Aorta (tissue), 5 donors: ENCODE data around the gene SYCP2L. TPM values are rescaled to one million over a fixed set of nuclear protein-coding genes. Genes with fewer than 3 reads are reported as not detected.
"Not testable (repeated sequence)": the region's sequence is repeated elsewhere in the genome, so short reads cannot be mapped to it uniquely, and the experiment has no call there.

ENCODE experiments used
- ATAC-seq: fragments of 200-7000 bp; cut with Tn5 transposase; one replicate; pipeline ENCODE4 v1.9.1; 2022; ENCODE audit warnings: moderate library complexity; ENCODE audit not compliant: low FRiP score
- DNase-seq, 2 donors: peaks; one replicate each; pipeline ENCODE4 v3.0.0-alpha.2; 2020
- H3K27ac ChIP-seq, 2 donors: one replicate each; pipeline ENCODE4 v1.5.1; 2013; ENCODE audit warnings: low read length in 2 of 2, mild to moderate bottlenecking in 2 of 2, moderate library complexity in 2 of 2, control low read depth in 1 of 2, inconsistent platforms in 1 of 2, low read depth in 1 of 2
- H3K27me3 ChIP-seq, 2 donors: one replicate each; pipeline ENCODE4 v1.6.1; 2013; ENCODE audit warnings: control low read depth in 1 of 2, low read length in 1 of 2, mild to moderate bottlenecking in 1 of 2, moderate library complexity in 1 of 2; ENCODE audit not compliant: insufficient read depth in 2 of 2, control insufficient read depth in 1 of 2
- H3K36me3 ChIP-seq, 2 donors: one replicate each; pipeline ENCODE4 v1.6.1; 2013; ENCODE audit warnings: control low read depth in 1 of 2, low read length in 1 of 2, mild to moderate bottlenecking in 1 of 2; ENCODE audit not compliant: insufficient read depth in 2 of 2, control insufficient read depth in 1 of 2
- H3K4me1 ChIP-seq, 2 donors: one replicate each; pipeline ENCODE4 v1.6.1; 2013; ENCODE audit warnings: low read length in 2 of 2, control low read depth in 1 of 2, mild to moderate bottlenecking in 1 of 2, moderate library complexity in 1 of 2; ENCODE audit not compliant: insufficient read depth in 2 of 2, control insufficient read depth in 1 of 2
- H3K4me3 ChIP-seq, 2 donors: one replicate each; pipeline ENCODE4 v1.5.1; 2013; ENCODE audit warnings: low read length in 2 of 2, control low read depth in 1 of 2, mild to moderate bottlenecking in 1 of 2
- H3K9me3 ChIP-seq: one replicate; pipeline ENCODE4 v1.6.1; 2013; ENCODE audit warnings: mild to moderate bottlenecking, low read length; ENCODE audit not compliant: control insufficient read depth
- WGBS, 2 donors: extraction: QIAGEN DNeasy Blood & Tissue Kit; methylation state at CpG; one replicate each; pipeline ENCODE4 v1.1.7; 2013; 5-methylcytosine and 5-hydroxymethylcytosine counted together
- intact Hi-C, 2 donors: fragments of 100-400 bp; cut with DNase I; formaldehyde crosslinking; loops; one replicate each; pipeline versions ENCODE4 v1.14.2 to v1.15.0; 2022
- polyA plus RNA-seq, 2 donors: library from polyadenylated mRNA; stranded (reverse); fragments of 200-250 nt; gene quantifications; one replicate each; pipeline ENCODE4 v1.2.3, GENCODE V29; 2013
- total RNA-seq, 2 donors: library from RNA; stranded (reverse); fragmentation: NEBNext Ultra II Directional; extraction: Animal tissue kit (Norgen Biotek cat#: 25700); gene quantifications; one replicate each; pipeline ENCODE4 v1.2.1, GENCODE V29; 2021
- donor health status: healthy with polysubstance abuse.
- donor health status: Bipolar disorder and iron deficiency.
- donor health status: DM: no; HTN: no; CAD: no.
- donor health status: DM: no; HTN: no; CAD: no.
- donor health status: DM: yes; HTN: yes; CAD: no.

Gene SYCP2L
- total and polyA plus RNA-seq, 4 donors: 0.95 to 2.0 (median 1.3) TPM; not detected in 1

DNA sequence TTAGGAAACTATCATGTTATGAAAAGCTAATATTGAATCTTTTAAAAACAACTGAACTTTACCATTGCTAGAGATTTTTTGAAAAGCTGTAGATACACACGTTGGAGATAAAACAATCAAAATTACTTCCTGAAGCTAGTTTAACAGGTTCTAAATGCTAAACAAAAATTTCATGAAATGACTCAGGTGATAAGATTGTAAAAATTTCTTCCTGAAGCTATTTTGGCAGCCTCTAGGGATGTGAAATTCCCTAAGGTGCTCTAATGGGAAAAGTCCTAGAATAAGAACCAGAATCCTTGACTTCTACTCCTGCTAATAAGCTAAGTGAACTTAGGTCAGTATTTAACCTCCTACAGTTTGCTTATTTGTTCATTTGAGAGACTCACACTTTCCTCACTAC lies 13.5 kb upstream of the SYCP2L start:
- Histone ChIP-seq H3K36me3 (no peaks in the 10 kb centered on the region), H3K27me3 (no peaks in the 10 kb centered on the region), H3K4me3 (no peak overlapping the region), H3K9me3 (no peaks in the 10 kb centered on the region), H3K27ac (no peak overlapping the region), H3K4me1 (no peaks in the 10 kb centered on the region)
- ATAC-seq: no peak
- WGBS, 2 donors: 36 to 41% methylated on average over 1 of the region's 1 CpG
- intact Hi-C loops: no loop called here
- no peak for DNase-seq

DNA sequence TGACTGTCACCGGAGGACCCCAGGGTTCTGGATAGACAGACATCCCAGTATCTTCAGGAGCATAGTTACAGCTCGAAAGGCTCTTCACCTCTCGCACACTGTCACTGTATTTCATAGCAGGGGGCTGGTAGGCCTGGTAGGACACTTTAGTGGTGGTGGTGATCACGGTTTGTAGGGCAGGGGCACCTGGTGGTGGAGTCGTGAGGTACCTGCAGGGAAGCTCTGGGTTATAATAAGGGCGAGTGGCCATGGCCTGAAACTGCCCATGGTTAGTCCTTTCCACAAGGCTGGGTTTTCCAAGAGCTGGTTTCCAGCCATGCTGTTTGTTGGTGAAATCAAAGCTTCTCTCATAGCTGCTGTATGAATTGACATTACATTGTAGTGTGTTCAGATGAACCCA lies 12.6 kb upstream of the SYCP2L start:
- Histone ChIP-seq H3K27me3 (no peaks in the 10 kb centered on the region), H3K4me1 (no peaks in the 10 kb centered on the region), H3K9me3 (no peaks in the 10 kb centered on the region), H3K27ac (no peak overlapping the region), H3K4me3 (no peak overlapping the region), H3K36me3 (no peaks in the 10 kb centered on the region)
- intact Hi-C loops: no loop called here
- ATAC-seq (no peak), DNase-seq (no peak)
- WGBS, 2 donors: 85 to 89% methylated on average over 6 of the region's 6 CpGs

DNA sequence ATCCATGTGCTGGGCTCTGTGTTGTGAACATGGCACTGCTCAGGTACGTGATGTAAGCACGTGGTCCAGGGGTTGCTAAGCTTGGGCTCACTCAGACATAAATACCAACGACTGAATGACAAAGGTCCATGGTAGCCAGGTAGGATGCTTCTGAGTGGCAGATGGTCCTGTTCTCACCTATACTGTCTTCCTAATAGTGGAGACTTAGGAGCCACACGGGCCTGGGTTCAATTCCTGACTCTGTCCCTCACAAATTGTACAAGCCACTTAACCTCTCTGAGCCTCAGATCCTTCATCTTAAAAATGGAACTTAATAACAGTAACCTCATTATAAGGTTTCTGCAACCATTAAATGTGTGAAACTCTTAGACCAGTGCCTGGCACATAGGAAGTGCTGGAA lies 11.8 kb upstream of the SYCP2L start:
- 80 to 86% methylated on average over 4 of the region's 4 CpGs for WGBS, 2 donors
- no peak for ATAC-seq

DNA sequence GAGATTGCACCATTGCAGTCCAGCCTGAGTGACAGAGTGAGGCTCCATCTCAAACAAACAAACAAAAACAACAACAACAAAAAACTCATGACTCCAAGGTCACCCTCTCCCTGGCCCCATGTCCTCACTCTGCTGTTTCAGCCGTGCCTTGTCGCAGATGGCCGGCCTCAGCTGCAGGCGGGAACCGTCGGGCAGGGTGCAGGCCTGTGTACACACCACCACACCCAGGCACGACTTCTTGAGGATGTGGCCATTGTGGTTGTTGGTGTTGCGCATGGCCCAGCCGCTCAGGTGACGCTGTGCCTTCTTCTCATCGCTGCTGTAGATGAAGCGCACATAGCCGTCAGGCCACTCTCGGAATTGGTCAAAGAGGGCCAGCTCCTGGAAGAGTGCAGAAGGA lies 9.8 kb upstream of the SYCP2L start:
- no peak for ATAC-seq
- WGBS, 2 donors: 92 to 94% methylated on average over 14 of the region's 14 CpGs
- Histone ChIP-seq H3K36me3 (no peaks in the 10 kb centered on the region), H3K27me3 (no peaks in the 10 kb centered on the region), H3K27ac (no peak overlapping the region), H3K4me1 (no peaks in the 10 kb centered on the region), H3K4me3 (no peak overlapping the region), H3K9me3 (no peaks in the 10 kb centered on the region)
- no peak for DNase-seq
- intact Hi-C loops: no loop called here

More for the DNA sequence above, 11.8 kb upstream of the SYCP2L start:
- intact Hi-C loops: no loop called here
- no peaks in the 10 kb centered on the region for H3K4me1 ChIP-seq
- no peaks in the 10 kb centered on the region for H3K9me3 ChIP-seq
- H3K27me3 ChIP-seq: no peaks in the 10 kb centered on the region
- H3K36me3 ChIP-seq: no peaks in the 10 kb centered on the region
- no peak for DNase-seq
- H3K27ac ChIP-seq: no peak overlapping the region
- no peak overlapping the region for H3K4me3 ChIP-seq

DNA sequence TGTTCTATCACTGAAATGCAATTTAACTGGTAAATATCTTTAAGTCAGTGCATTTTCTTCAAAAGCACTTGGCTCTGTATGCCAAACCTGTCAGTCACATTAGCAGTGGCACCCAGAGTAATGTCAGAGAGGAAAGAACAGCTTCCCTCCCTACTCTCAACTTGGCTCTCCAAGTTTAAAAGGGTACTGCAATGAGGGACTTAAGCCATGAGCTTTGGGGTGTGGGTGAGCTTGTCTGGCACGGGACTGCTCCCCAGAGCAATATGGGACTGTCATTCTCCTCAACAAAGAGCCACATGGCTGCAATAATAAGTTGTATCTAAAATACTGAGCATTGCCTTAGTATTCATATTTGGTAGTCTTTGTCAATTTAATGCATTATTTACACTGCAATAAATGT lies 9.0 kb upstream of the SYCP2L start:
- Histone ChIP-seq H3K4me1 (no peaks in the 10 kb centered on the region), H3K9me3 (no peaks in the 10 kb centered on the region), H3K27me3 (peaks cover 0 to 3% of the 10 kb centered on the region in 2 donors), H3K4me3 (no peak overlapping the region), H3K27ac (no peak overlapping the region), H3K36me3 (no peaks in the 10 kb centered on the region)
- no peak for DNase-seq
- no peak for ATAC-seq
- 82 to 85% methylated on average over 1 of the region's 1 CpG for WGBS, 2 donors
- intact Hi-C loops: no loop called here

DNA sequence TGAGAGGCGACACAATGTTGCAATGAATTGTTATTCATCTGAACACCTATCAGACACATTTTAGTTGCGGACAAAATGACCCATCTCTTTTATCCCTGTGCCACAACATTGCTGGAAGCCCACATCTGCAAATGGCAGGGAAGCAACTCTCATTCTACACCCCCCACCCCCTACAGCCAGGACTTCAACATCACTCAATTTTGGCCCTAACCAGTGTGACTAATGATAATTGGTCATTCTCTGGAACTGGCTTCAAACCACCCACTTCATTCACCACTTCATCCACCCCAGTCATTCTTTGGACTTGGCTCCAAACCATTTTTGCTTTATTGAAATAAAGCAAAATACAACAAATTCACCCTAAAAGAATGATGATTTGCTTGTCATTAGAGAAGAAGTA lies 6.5 kb upstream of the SYCP2L start:
- peaks cover 0 to 3% of the 10 kb centered on the region in 2 donors for H3K27me3 ChIP-seq

DNA sequence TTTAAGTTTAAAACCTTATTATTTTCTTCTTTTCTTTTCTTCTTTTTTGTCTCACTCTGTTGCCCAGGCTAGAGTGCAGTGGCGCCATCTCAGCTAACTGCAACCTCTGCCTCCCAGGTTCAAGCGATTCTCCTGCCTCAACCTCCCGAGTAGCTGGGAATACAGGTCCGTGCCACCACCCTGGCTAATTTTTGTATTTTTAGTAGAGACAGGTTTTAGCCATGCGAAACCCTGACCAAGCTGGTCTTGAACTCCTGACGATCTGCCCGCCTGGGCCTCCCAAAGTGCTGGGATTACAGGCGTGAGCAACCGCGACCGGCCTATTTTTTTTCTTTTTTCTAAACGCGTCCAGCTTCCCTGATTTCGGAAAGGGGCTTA lies 4.6 kb upstream of the SYCP2L start:
- H3K4me1 ChIP-seq, H3K36me3 ChIP-seq, ATAC-seq, H3K9me3 ChIP-seq, H3K27me3 ChIP-seq, H3K4me3 ChIP-seq, intact Hi-C loops, H3K27ac ChIP-seq, DNase-seq: not testable (repeated sequence)
- 20 to 21% methylated on average over 14 of the region's 14 CpGs for WGBS, 2 donors

More for the DNA sequence above, 6.5 kb upstream of the SYCP2L start:
- H3K4me3 ChIP-seq: no peak overlapping the region
- WGBS, 2 donors: 95 to 97% methylated on average over 2 of the region's 2 CpGs
- H3K36me3 ChIP-seq: no peaks in the 10 kb centered on the region
- H3K4me1 ChIP-seq: no peaks in the 10 kb centered on the region
- H3K9me3 ChIP-seq: peaks cover 3% of the 10 kb centered on the region
- ATAC-seq: no peak
- H3K27ac ChIP-seq: no peak overlapping the region
- DNase-seq: no peak
- intact Hi-C loops: no loop called here

DNA sequence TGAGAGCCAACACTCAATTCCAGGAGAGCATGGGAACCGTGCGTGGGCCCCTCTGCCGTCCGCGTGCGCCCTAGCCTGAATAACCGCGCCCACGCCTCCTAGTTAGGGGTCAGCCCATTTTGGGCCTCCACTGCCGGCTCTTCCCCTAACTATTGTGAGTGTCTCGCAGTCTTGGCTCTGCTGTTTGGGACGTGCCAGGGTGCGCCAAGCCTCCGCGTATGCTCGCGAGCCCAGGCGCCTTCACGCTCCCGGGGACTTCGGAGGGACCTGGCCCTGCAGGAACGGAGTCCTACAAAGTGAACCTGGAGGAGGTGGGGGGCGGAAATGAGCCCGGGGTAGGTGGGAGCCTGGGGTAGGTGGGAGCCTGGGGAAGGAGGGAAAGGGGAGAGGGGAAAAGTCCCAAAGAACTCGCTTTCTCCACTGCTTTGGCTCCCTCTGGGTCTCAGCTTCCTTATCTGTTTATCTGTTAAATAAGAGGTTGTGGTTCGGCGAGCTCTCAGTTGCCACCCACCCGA lies 4.1 kb upstream of the SYCP2L start:
- intact Hi-C loops: no loop called here
- Histone ChIP-seq H3K4me1 (no peaks in the 10 kb centered on the region), H3K4me3 (no peak overlapping the region), H3K9me3 (peaks cover 3% of the 10 kb centered on the region), H3K27me3 (peaks cover 0 to 3% of the 10 kb centered on the region in 2 donors), H3K36me3 (no peaks in the 10 kb centered on the region), H3K27ac (no peak overlapping the region)
- ATAC-seq (no peak), DNase-seq (no peak)
- WGBS, 2 donors: 5 to 6% methylated on average over 28 of the region's 28 CpGs

DNA sequence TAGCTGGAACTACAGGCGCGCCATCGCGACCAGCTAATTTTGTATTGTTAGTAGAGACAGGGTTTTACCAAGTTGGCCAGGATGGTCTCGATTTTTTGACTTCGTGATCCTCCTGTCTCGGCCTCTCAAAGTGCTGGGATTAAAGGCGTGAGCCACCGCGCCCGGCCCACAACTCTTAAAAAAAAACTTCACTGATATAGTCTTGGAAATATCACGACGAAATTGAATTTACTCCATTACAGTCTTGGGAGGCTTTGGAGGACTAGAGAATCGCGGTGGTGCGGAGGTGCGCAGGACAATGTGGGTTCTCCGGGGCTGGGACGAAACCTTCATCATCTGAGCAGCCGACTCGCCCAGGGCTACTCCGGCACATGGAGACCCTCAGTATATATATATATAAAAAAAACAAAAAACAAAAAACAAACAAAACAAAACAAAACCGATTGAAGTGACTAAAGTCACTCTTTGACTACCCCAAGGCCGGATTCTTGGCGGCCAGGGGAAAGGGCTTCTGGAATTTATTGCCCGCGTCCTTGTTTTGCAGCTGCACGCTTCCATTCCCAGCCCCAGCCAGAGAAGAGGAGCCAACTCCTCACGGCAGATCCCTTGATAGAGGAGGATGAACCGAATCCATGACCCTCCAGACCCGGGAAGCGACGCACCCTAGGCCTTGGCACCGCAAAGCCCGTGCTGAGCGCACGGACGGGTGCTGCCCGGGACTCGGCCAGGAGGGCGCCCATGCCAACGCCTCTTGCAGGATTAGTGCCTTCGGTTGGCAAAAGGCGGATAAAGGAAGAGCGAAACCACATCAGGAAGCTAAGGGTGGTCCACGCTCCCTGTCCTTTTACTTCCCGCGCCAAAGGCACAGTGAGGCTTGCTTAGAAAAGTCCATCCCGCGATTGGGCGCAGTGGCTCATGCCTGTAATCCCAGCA lies 3.3 kb upstream of the SYCP2L start:
- DNase-seq (no peak), ATAC-seq (peak; percentile 45)
- H3K36me3 ChIP-seq: no peaks in the 10 kb centered on the region
- H3K27me3 ChIP-seq: peaks cover 0 to 3% of the 10 kb centered on the region in 2 donors
- H3K4me1 ChIP-seq: no peaks in the 10 kb centered on the region
- H3K27ac ChIP-seq: no peak overlapping the region
- H3K4me3 ChIP-seq: no peak overlapping the region
- intact Hi-C loops: no loop called here
- peaks cover 3% of the 10 kb centered on the region for H3K9me3 ChIP-seq
- WGBS, 2 donors: 14 to 16% methylated on average over 51 of the region's 51 CpGs
